ENCODE measurements around the gene PER1.
"Not testable (repeated sequence)": the region's sequence is repeated elsewhere in the genome, so short reads cannot be mapped to it uniquely, and the experiment has no call there.

The PER1 gene

GRCh38 chr17:8117980-8118768, 34.0 kb downstream of the PER1 start, which contains the start of gene ALOXE3:
TSS of gene ALOXE3 (minus strand) at chr17:8118514. CDS start at chr17:8117990, 524 bp downstream.
- DNase-seq: no peak

DNA sequence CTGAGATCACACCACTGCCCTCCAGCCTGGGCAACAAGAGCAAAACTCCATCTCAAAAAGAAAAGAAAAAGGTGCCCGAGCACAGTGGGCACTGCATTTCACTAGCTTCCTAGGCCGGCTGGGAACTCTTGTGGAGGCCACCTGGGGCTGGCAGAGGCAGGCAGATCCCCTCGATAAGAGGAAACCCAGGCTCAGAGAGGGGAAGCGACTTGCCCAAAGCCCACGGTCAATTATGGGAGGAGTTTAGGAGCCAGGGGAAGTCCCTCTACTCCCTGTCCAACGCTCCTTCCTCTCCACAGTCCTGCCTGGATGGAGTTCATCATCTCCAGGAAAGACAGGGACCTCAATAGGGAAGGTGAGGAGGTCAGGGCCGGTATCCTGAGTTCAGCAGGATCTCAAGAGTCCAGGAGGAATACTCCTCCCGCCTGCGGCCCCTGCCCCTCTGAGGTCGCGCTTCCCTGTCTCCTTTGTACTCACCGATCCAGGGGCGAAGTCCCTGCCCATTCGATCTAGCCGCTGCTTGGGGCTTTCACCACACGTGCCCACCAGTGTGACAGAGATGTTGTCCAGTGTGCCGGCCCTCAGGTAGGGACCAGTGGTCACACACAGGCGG, 34.7 kb downstream of the PER1 start:
- DNase-seq: no peak

GRCh38 chr17:8116776-8117175, 35.4 kb downstream of the PER1 start:
- DNase-seq: no peak

DNA sequence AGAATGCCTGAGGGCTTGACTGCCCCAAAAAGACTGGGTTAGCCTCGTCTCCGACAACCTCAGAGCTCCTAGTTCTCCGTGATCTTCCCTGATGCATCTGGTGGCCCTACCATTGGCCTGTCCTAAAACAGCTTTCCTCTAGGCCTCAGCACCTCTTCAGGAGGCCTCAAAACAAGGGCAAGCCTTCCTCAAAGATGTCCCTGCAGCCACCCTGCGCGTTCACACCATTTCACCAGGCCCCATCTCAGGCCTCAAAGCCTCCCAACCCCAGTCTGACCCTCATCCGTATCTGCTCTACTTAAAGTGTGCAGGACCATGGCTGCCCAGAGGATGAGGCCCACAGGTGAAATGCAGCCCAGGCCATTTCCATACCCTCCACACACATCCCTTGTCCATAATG, 41.3 kb downstream of the PER1 start:
- DNase-seq: no peak

- DNase-seq: no peak
These were observed 41.8 kb downstream of the PER1 start for GRCh38 chr17:8110456-8110804.

DNA sequence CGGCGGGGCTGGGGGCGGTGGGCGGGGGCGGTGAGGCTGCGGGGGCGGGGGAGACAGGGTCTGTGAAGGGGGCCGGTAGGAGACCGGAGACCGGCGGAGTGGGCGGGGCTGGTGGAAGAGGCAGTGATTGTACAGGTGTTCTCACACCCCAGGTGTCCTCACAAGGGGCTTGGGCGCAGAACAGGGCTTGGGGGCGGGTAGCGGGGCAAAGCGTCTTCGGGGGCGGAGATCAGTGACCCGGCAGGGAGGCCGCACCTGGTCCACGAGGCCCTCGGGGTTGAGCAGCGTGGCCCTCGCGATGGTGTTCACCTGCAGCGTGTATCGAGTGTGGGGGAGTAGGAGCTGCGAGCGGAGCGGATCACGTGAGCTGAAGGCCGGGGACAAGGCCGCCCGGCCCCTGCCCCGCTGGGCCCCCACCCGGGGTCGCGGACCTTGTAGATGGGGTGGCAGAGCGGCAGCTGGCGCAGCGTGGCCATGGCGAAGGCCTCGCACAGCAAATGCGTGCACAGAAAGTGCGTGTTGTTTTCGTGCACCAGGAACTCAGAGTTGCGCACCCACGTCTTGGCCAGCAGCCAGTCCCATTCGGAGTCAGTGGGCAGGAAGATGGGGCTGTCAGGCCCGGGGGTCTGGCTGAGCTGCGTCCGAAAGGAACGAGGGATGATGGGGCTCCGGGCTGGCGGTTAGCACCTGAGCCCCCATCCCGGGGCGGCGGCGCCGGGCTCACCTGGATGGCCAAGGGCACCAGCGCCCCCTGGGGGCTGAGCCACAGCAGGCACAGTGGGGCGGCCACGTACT, 42.3 kb downstream of the PER1 start:
- peak; percentile 70 for DNase-seq

DNA sequence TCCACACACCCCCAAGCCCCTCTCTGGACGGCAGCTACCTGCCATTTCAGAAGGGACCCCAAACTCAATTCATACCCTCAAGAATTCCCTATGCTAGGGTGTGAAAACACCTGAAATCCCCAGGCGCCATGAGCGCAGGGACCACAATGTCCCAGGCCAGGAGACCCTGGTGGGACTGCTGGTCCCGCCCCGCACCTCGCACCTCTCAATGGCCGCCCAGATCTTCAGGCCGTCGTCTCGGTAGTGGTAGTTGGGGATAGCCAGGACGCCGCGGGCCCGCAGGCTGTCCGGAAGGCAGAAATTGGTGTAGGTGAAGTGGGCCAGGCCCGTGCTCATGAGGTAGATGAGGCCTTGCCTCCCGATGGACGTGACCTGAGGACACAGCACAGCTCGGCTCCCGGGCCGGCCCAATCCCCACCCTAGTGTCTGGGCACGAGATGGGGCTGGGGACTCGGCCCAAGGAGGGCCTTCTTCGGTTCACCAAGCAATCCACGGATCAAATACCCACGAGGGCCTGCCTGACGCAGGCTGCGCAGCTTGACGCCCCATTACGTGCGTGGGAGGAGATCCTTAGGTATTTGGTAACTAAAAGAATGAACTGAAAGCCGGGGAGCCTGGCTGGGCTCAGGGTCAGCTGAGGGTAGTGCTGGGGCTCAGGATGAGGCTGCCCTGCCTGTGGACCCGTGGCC, 43.1 kb downstream of the PER1 start:
- no peak for DNase-seq

DNA sequence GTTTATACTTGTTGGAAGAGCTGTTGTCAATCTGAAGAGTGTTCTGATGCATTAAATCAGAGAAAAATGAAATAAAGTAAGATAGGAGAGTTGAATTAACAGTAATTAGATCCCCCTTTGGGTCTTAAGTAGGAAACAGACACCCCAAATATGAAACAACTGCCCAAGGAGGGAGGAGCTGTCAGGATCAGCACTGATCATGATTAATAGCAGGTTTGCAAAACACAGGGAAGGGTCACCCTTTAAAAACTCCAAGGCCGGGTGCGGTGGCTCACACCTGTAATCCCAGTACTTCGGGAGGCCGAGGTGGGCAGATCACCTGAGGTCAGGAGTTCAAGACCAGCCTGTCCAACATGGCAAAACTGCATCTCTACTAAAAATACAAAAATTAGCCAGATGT, 45.2 kb downstream of the PER1 start:
- DNase-seq: not testable (repeated sequence)

DNA sequence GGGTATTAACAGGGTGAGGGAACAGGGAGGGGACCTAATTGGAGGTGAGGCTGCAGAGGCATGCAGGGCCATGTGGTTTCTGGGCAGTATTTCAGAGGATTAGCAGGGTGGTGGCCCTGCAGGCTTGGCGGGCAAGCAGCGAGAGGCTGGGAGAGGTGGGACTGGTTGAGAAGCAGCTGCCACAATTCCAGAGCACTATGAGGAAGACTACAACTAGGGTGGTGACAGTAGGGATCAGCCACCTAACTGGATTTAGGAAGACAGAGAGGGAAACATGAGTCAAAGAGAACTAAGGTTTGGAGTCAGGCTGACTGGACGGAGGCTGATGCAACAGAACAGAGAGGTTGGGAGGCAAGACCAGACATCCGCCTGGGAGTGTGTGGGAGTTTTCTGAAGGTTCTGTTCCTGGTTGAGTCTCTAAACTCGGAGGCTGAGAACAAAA, 46.2 kb downstream of the PER1 start:
- no peak for DNase-seq

GRCh38 chr17:8104911-8105310, 47.3 kb downstream of the PER1 start:
- DNase-seq: no peak

- DNase-seq: no peak
These were observed 48.7 kb downstream of the PER1 start for GRCh38 chr17:8103549-8103948.

DNA sequence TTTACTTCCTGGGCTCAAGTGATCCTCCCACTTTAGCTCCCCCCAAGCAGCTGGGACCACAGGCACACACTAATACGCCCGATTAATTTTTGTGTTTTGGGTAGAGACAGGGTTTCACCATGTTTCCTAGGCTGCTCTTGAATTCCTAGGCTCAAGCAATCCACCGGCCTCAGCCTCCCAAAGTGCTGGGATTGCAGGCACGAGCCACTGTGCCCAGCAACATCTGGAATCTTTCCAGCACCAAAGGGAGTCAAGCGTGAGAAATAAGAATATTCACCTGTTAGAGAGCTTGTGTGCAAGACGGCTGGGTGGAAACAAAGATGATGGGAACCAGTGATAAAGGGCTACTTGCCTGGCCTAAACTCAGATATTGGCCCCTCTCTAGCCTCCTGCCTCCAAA, 50.5 kb downstream of the PER1 start:
- no peak for DNase-seq

DNA sequence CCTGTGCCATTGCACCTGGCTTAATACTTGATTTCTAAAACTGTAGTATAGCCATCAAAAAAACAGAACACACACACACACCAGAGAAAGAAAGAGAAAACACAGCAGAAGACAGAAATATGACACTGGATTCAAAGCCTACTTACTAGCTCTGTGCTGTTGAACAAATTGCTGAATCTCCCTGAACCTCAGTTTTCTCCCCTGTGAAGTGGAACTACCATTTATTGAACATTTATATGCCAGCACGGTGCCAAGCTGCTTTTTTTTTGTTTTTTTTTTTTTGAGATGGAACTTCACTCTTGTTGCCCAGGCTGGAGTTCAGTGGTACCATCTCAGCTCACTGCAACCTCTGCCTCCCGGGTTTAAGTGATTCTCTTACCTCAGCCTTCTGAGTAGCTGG, 51.4 kb downstream of the PER1 start:
- DNase-seq: no peak

DNA sequence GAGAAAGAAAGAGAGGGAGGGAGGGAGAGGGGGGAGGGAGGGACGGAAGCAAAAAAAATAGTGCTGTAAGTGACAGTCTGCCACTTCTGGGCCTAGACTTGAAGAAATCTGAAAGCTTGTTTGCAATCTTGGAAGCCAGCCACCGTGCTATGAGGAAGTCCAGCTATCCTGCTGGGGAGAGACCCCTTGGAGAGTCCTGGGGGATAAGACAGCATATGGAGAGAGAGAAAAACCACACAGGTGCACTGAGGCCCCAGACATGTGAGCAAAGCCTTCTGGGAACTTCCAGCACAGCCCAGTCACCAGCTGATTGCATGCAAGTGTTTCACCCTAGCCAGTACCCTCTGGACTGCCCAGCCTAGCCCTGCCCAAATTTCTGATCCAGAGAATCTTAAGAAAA, 52.1 kb downstream of the PER1 start:
- DNase-seq: no peak

DNA sequence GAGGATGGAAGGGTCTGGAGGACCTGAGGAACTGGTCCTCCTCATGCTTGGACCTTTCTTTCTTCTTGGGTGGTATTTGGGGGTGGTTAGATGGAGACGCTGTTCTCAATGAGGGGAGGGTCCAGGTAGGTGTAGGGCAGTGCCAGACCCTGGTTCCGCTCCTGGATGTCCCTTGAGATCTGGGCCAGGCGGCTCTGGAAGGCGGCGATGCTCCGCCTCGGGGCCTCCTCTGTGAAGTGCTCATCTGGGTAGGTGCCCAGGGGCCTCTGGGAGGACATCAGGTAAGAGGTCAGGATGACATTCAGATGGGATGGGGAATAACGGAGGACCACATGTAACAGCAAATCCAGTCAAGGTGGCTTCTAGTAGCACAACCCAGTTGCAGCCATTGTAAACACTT, 55.7 kb downstream of the PER1 start:
- DNase-seq: no peak

DNA sequence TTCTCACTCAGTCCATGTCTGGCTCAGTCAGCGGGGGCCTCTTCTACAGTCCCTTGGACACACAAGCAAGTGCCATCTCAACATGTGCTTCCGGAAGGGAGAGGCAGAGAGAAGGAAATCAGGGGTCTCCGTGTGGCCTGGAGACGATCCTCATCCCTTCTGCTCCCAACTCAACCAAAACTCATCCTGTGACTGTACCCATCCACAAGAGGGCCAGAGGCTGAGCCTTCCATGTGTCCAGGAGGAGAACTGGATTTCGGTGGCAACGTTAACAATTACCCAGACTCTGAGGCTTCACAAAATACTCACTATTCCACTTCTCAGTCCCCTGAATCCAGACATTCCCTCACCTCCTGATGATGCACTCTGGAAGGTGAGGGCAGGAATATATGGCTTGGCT, 56.8 kb downstream of the PER1 start:
- no peak for DNase-seq

GRCh38 chr17:8091033-8091687, 61.0 kb downstream of the PER1 start:
- no peak for DNase-seq

Data from activated T-cell treated with anti-CD3 and anti-CD28 coated beads for 4 hours (primary cell).